Measurements from ENCODE around the gene NTRK2. TPM values are rescaled to one million over a fixed set of nuclear protein-coding genes. Genes with fewer than 3 reads are reported as not detected.

Gene NTRK2
- total RNA-seq, 1 experiment from 2014 or later, result not detected

DNA sequence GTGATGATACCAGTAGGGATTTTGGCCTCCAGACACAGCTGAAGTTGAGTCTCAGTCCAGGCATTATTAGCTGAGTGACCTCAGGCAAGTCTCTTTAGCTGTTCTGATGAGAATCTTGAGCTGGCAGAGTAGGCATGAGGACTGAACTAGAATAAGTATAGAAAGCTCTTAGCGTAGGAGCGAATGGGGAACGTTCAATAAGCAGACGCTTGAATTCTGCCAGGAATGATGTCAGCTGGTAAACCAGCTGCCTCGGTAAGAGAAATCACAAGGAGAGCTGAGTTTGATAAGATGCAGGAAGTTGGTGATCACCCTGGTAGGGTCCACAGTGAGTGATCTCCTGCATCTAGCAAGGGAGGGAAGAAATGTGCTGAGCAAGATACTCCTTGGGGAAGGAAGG is 280.4 kb downstream of the NTRK2 start:
- intact Hi-C loops (cut with micrococcal nuclease; ENCODE audit: unreplicated experiment), result loop anchor here (5.0 kb wide), 1 partner anchor 553 kb away; no protein-coding TSS in a partner anchor
- BruUV-seq (replicated peaks), result no TSS peak
- ChIA-PET CTCF (no interaction called here), POLR2A (ENCODE audit: unreplicated experiment) (no interaction called here)
- Histone ChIP-seq H3K9me2 (ENCODE audit: insufficient read depth) (no peaks in the 10 kb centered on the region), H2AFZ (no peak overlapping the region), H3F3A (ENCODE audit: insufficient read depth, low read depth) (no peaks in the 10 kb centered on the region), H3K79me2 (ENCODE audit: low read depth) (no peaks in the 10 kb centered on the region), H3K36me3 (ENCODE audit: low read depth) (no peaks in the 10 kb centered on the region), H3K4me3 (no peak overlapping the region), H4K20me1 (ENCODE audit: insufficient read depth) (no peaks in the 10 kb centered on the region), H3K27ac (no peak overlapping the region), H3K9me3 (ENCODE audit: insufficient read depth, low read depth) (no peaks in the 10 kb centered on the region), H3K27me3 (ENCODE audit: insufficient read depth, low read depth) (peaks cover 5% of the 10 kb centered on the region; the same call in 1 of the 2 replicates), H3K4me1 (replicated peaks; ENCODE audit: insufficient read depth) (no peaks in the 10 kb centered on the region), H3K4me2 (no peak overlapping the region)
- no peak for DNase-seq
- TF ChIP-seq, protein P1, sequence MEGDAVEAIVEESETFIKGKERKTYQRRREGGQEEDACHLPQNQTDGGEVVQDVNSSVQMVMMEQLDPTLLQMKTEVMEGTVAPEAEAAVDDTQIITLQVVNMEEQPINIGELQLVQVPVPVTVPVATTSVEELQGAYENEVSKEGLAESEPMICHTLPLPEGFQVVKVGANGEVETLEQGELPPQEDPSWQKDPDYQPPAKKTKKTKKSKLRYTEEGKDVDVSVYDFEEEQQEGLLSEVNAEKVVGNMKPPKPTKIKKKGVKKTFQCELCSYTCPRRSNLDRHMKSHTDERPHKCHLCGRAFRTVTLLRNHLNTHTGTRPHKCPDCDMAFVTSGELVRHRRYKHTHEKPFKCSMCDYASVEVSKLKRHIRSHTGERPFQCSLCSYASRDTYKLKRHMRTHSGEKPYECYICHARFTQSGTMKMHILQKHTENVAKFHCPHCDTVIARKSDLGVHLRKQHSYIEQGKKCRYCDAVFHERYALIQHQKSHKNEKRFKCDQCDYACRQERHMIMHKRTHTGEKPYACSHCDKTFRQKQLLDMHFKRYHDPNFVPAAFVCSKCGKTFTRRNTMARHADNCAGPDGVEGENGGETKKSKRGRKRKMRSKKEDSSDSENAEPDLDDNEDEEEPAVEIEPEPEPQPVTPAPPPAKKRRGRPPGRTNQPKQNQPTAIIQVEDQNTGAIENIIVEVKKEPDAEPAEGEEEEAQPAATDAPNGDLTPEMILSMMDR (conservative IDR thresholded peaks at IDR 0.05), result no peak
- no peak for TF ChIP-seq EZH2 (IDR thresholded peaks at IDR 0.05; ENCODE audit: low read depth)

DNA sequence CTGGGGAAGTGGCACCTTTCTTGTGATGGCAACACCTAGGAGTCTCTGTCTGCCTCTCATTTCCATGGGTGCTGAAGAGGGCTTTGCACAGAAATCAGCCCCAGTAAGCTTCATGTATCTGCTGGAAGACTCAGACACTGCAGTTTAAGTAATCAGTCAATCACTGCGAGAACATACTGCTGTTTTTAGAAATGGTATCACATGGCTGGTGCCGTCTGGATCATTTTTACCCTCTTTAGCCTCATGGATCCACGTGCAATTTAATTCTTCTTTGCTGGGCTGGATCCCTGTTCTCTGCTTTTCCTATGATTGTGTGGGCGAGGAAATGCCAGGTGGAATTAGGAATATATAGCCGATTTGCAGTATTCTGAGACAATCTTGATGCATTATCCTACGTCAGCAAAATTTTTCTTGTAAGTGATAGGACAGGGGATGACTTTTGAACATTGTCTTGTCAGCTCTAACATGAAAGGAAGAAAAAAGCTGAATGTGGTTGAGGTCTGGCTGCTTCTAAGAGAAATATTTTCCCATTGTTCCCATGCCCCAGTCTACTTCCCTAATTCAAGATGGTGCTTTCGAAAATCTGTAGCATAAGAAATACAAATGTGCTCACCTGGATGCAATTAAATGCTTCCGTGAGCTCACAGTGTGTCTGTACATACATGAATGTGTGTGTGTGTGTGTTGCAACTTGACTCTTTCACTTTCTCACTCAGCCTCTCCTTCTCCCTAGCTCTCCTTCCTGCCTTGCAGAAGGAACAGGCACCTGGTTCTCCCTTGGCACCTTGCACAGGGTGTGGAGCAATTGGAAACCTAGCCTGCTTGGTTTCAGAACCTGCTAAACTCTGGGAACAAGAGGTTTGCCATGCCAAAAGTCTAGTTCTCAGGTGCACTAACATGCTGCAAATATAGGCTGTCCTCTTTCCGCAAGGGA is 281.6 kb downstream of the NTRK2 start:
- H3K4me1 ChIP-seq (replicated peaks; ENCODE audit: insufficient read depth), result no peaks in the 10 kb centered on the region
- no peak overlapping the region for H3K27ac ChIP-seq
- H3K36me3 ChIP-seq (ENCODE audit: low read depth), result no peaks in the 10 kb centered on the region
- H3K79me2 ChIP-seq (ENCODE audit: low read depth), result no peaks in the 10 kb centered on the region
- no peaks in the 10 kb centered on the region for H3K9me3 ChIP-seq (ENCODE audit: insufficient read depth, low read depth)
- CTCF ChIA-PET, result no interaction called here
- no peaks in the 10 kb centered on the region for H3F3A ChIP-seq (ENCODE audit: insufficient read depth, low read depth)
- BruUV-seq (replicated peaks), result no TSS peak
- no peaks in the 10 kb centered on the region for H3K9me2 ChIP-seq (ENCODE audit: insufficient read depth)
- TF ChIP-seq, protein P1 (conservative IDR thresholded peaks at IDR 0.05), result no peak
- TF ChIP-seq EZH2 (IDR thresholded peaks at IDR 0.05; ENCODE audit: low read depth), result no peak
- intact Hi-C loops (cut with micrococcal nuclease; ENCODE audit: unreplicated experiment), result loop anchor here (5.0 kb wide), 1 partner anchor 554 kb away; no protein-coding TSS in a partner anchor
- no peak for DNase-seq
- no peaks in the 10 kb centered on the region for H4K20me1 ChIP-seq (ENCODE audit: insufficient read depth)
- no peak overlapping the region for H3K4me2 ChIP-seq
- POLR2A ChIA-PET (ENCODE audit: unreplicated experiment), result no interaction called here
- peaks cover 5% of the 10 kb centered on the region; the same call in 1 of the 2 replicates for H3K27me3 ChIP-seq (ENCODE audit: insufficient read depth, low read depth)
- H2AFZ ChIP-seq, result no peak overlapping the region
- no peak overlapping the region for H3K4me3 ChIP-seq

DNA sequence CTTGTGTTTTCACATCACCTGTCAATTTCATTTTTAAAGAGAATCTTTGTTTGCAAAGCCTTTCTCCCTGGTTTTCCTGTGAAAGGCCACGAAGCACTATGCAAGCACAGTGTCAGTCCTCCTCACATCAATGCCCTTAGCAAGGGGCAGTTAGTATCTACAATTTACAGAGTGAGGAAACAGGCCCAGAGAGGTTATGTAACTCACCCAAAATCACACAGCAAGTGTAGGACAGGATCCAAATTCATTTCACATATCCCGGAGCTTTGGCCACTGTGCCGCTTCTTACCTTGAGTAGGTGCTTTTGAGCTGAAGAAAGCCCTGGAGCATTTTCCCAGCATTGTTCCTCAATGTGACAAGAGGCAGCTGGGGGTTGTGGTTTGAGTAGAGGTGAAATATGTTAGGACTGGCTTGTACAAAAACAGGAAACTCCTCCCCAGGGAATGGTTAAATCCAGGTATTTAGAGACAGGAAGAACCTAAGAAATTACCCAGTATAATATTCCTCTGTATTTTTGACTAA is 283.8 kb downstream of the NTRK2 start:
- no peaks in the 10 kb centered on the region for H3K4me1 ChIP-seq (replicated peaks; ENCODE audit: insufficient read depth)
- no peaks in the 10 kb centered on the region for H3K79me2 ChIP-seq (ENCODE audit: low read depth)
- ChIA-PET POLR2A (ENCODE audit: unreplicated experiment) (no interaction called here), CTCF (no interaction called here)
- TF ChIP-seq, protein P1 (conservative IDR thresholded peaks at IDR 0.05), result no peak
- no peak for TF ChIP-seq EZH2 (IDR thresholded peaks at IDR 0.05; ENCODE audit: low read depth)
- no peak overlapping the region for H3K27ac ChIP-seq
- no peaks in the 10 kb centered on the region for H4K20me1 ChIP-seq (ENCODE audit: insufficient read depth)
- H2AFZ ChIP-seq, result no peak overlapping the region
- H3K27me3 ChIP-seq (ENCODE audit: insufficient read depth, low read depth), result peaks cover 5% of the 10 kb centered on the region; the same call in 1 of the 2 replicates
- no peaks in the 10 kb centered on the region for H3K9me3 ChIP-seq (ENCODE audit: insufficient read depth, low read depth)
- H3K9me2 ChIP-seq (ENCODE audit: insufficient read depth), result no peaks in the 10 kb centered on the region
- no peak overlapping the region for H3K4me3 ChIP-seq
- intact Hi-C loops (cut with micrococcal nuclease; ENCODE audit: unreplicated experiment), result loop anchor here (5.0 kb wide), 1 partner anchor 556 kb away; no protein-coding TSS in a partner anchor
- no peaks in the 10 kb centered on the region for H3K36me3 ChIP-seq (ENCODE audit: low read depth)
- DNase-seq, result no peak
- BruUV-seq (replicated peaks), result no TSS peak
- H3F3A ChIP-seq (ENCODE audit: insufficient read depth, low read depth), result no peaks in the 10 kb centered on the region
- no peak overlapping the region for H3K4me2 ChIP-seq
